GM18951 (cell line): Measurements from ENCODE around the gene HSBP1.

ENCODE experiments used
- POLR2A ChIP-seq: IDR thresholded peaks from 4 replicates; pipeline ENCODE4 v1.6.1; 2011; ENCODE audit warnings: mild to moderate bottlenecking; ENCODE audit not compliant: insufficient read length, insufficient read depth; ENCODE audit errors: extremely low read depth
- in situ Hi-C: fragments of 300-500 bp; cut with MboI; formaldehyde crosslinking; loops from one replicate; pipeline ENCODE4 v1.12.0; 2022; ENCODE audit warnings: low sequenced_read_pairs, mixed read lengths, inconsistent platforms; ENCODE audit not compliant: unreplicated experiment

HSBP1 gene

GRCh38 chr16:83807710-83808572 is at the start of gene HSBP1:
TSS of gene HSBP1 (plus strand) at chr16:83807978. CDS start at chr16:83808077, 99 bp downstream.
- peak; percentile 83 for TF ChIP-seq POLR2A
- in situ Hi-C loops = no loop called here

DNA sequence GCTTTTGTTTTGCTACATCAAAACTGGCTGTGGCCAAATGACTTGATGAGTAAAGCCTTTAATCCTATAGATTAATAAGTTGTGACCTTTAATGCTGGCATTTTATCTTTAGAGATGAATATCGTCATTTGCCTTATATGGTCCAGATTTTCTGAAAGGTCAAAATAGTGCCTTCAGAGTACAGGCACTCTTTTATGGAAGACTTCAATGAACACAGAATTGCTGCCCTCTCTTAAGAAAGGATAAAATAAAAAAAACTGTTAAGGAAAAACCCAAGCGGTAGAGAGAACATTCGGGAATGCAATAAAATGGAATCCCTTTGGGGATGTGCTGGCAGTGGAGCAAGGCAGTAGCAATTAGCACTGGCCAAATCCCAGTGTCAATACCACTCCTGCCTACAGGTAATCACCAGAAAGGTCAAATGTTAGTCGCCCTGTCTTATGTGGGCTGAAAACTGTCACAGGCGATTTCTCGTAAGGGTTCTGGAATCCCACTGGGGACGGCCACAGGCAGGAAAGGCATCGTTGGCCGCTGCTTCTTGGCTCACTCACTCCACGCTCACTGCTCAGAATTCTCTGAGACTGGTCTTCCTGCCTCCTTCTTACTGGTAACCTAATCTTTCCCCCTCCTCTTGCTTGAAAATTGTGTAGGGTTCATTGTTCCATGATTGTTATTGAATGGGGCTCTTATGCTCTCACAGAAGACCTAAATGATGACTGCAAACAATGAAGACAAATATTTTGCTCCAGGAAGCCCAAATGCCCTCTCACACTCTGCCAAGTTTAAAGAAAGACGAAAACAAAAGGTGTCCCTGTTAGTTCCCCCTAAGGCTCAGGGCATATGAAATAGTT is 45.4 kb upstream of the HSBP1 start:
- no peak for TF ChIP-seq POLR2A
- in situ Hi-C loops = no loop called here

GRCh38 chr16:83762992-83763358 is 44.8 kb upstream of the HSBP1 start:
- no peak for TF ChIP-seq POLR2A
- in situ Hi-C loops = no loop called here

DNA sequence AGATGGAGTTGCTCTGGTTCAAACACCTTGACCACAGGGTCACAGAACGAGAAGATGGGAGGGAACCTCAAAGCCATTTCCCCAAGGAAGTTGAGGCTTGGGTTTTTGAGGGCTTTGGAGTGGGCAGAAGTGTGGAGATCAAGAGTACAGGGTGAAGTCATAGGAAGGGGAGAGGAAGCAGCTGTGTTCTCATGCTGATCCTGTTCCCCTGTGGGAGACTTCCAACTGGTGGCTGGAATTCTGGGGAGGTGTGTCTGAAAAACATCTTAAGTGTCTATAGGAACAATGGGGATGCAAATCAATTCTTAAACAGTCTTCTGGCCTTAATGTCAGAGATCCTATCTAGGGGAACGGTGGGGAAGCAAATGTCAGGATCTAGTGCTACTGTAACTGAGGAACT is 38.8 kb upstream of the HSBP1 start:
- in situ Hi-C loops = no loop called here
- TF ChIP-seq POLR2A = no peak

- in situ Hi-C loops = no loop called here
Observed at GRCh38 chr16:83769397-83770008, 38.3 kb upstream of the HSBP1 start.

GRCh38 chr16:83771306-83771942 is 36.4 kb upstream of the HSBP1 start:
- in situ Hi-C loops = no loop called here

More at GRCh38 chr16:83769397-83770008, 38.3 kb upstream of the HSBP1 start:
- no peak for TF ChIP-seq POLR2A

GRCh38 chr16:83772806-83773205 is 35.0 kb upstream of the HSBP1 start:
- in situ Hi-C loops = no loop called here
- TF ChIP-seq POLR2A = no peak

More at GRCh38 chr16:83771306-83771942, 36.4 kb upstream of the HSBP1 start:
- TF ChIP-seq POLR2A = no peak

GRCh38 chr16:83774066-83774465 is 33.7 kb upstream of the HSBP1 start:
- in situ Hi-C loops = no loop called here
- TF ChIP-seq POLR2A = no peak

GRCh38 chr16:83776944-83777343 is 30.8 kb upstream of the HSBP1 start:
- no peak for TF ChIP-seq POLR2A
- in situ Hi-C loops = no loop called here

- TF ChIP-seq POLR2A = no peak
- in situ Hi-C loops = no loop called here
Observed at GRCh38 chr16:83779886-83780285, 27.9 kb upstream of the HSBP1 start.

DNA sequence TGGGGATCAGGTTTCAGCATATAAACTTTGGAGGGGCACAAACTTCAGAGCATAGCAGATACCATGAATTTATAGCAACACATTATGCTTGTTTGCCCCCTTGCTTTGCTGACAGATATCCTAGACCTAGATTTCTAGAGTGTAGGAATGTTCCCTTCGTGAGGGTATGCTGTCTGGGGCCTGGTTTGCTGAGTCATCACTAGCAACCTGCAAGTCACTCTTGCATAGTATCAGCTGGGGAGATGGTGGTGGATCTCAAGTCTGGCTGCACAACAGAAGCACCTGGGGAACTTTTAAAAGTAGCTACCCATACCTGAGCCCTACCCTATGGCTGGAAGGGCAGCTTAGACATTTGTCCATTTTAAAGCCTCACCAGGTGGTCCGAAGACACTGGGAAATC is 22.3 kb upstream of the HSBP1 start:
- TF ChIP-seq POLR2A = no peak
- in situ Hi-C loops = no loop called here

DNA sequence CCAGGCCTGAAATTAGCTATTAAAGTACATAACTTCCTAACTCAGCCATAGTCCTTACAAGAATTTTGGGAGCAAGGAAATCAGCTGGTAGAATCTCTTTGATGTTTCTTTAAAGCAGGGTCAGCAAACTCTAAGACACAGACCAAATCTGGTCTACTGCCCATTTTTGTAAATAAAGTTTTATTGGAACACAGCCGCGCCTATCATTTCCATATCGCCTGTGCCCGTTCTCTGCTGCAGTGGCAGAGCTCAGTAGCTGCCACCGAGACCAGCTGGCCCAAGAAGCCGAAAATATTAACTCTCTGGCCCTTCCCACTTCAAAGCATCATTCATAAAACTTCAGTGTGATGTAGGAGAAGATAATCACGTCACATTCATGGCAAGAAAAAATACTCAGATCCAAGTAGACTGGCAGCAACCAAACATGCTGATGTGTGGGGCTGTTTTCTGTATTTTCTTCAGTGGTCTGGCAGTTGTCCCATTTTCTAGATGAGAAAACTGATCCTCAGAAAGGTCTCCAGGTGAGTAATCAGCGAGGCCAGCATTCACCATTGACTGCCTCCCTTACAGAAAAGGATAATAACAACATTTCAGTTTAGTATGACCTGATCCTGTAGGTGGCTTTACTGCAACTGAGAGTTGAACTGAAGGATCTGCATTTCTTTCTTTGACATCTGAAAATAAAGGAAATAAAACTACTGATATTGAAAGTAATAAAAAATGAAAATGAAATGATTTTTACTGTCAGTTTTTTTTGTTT is 18.0 kb upstream of the HSBP1 start:
- no peak for TF ChIP-seq POLR2A
- in situ Hi-C loops = no loop called here
